HG03571 (cell line): ENCODE measurements around the gene TBC1D24.

Experiments used
- ATAC-seq: cut with Tn5 transposase; IDR thresholded peaks from one replicate; pipeline ENCODE4 v1.9.1; 2021; ENCODE audit not compliant: unreplicated experiment

TBC1D24 gene

DNA sequence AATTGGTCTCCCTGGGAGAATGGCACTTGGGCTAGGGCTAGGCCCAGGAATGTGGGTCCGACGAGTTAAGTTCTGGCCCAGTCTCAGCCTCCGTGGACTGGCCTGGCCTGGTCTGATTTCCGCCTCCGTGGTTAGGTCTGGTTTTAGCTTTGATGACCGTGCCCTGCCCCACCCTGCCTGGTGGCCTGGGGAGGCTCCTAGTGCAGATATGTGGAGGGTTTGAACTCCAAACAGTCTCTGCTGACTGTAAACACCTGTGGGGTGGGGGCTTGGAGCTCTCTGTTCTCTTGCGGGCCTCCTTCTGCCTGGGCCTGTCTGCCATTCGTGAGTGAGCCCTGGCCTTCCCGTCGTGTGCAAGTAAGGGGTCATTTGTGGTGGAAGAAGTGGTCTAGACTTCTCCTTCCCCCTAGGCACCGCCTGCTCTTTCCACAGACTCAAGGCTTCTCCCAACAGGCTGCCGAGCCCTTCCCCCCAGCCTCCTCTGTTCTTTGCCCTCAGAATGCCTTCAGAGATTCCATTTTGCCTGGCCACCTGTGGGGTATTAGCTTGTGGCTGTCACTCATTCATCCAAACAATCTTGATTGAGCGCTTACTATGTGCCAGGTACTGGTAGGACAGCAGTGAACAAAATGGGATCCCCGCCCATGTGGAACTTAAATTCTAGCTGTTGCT is 40.4 kb downstream of the TBC1D24 start:
- no peak for ATAC-seq

- ATAC-seq = no peak
Observed at GRCh38 chr16:2516391-2517240, 41.7 kb downstream of the TBC1D24 start.

GRCh38 chr16:2517954-2518605 is 43.2 kb downstream of the TBC1D24 start:
- ATAC-seq = no peak

- ATAC-seq = no peak
Observed at GRCh38 chr16:2518823-2519710, 44.1 kb downstream of the TBC1D24 start.

DNA sequence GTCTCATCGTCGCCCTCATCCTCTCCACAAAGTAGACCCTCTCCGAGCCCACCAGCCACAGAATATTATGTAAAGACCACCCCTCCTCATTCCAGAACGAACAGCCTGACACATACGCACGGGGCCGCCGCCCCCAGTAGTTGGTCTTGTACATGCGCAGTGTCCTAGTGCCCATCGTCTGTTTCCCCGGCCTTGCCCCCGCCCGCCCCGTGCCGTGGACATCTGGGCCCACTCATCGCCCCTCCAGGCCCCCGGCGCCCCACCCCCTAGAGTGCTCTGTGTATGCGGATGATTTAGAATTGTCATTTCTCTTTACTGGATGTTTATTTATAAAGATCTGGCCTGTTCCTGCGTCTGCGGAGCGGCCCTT is 44.8 kb downstream of the TBC1D24 start:
- ATAC-seq = no peak

DNA sequence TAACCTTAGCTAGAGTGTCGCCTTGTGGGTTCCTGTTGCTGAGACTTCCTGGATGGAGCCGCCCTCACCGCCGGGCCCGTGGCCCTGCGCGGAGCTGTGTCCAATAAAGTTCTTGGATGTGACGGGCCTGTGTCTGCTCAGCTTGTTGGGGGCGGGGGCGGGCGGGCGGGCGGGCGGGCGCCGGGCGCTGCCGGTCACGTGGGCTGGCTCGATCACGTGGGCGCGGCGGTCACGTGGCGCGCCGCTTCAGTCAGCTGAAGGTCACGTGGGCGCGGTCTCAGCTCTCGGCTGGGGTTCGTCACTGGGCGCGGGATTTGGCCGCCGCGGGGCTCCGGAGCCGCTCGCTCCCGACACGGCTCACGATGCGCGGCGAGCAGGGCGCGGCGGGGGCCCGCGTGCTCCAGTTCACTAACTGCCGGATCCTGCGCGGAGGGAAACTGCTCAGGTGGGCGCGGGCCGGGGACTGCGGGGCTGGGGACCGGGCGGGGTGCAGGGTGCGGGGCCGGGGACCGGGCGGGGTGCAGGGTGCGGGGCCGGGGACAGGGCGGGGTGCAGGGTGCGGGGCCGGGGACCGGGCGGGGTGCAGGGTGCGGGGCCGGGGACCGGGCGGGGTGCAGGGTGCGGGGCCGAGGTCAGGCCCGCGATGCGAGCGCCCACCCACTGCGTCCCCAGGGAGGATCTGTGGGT is 45.3 kb downstream of the TBC1D24 start, which contains the start of gene AMDHD2:
AMDHD2 (plus strand) TSS at position 275 of the 687 bp plus-strand sequence; CDS start at position 363, 88 bp downstream.
- no peak for ATAC-seq

DNA sequence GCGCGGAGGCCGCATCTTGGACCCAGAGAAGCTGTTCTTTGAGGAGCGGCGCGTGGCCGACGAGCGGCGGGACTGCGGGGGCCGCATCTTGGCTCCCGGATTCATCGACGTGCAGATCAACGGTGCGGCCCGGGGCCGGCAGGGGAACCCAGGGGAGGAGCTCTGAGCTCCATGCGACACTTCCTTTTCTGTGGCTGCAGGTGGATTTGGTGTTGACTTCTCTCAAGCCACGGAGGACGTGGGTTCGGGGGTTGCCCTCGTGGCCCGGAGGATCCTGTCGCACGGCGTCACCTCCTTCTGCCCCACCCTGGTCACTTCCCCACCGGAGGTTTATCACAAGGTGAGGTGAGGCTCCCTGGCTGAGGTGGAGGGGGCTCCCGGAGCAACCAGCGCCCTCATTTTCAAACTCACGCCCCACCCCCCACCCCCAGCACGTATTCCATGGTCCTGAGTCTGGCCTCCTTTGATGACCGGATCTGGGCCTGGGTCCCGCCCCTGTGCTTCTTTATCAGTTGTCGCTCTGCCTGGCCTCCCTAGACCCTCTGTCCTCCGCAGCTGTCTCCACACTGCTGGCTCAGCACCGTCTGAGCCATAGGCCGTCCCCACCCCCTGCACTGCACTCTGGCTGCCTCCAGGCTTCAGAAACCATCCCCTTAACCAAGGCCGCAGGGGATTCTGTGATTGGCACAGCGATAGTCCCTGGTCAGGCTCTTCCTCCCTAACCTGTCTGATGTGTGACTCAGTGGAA is 46.0 kb downstream of the TBC1D24 start:
- ATAC-seq = no peak

DNA sequence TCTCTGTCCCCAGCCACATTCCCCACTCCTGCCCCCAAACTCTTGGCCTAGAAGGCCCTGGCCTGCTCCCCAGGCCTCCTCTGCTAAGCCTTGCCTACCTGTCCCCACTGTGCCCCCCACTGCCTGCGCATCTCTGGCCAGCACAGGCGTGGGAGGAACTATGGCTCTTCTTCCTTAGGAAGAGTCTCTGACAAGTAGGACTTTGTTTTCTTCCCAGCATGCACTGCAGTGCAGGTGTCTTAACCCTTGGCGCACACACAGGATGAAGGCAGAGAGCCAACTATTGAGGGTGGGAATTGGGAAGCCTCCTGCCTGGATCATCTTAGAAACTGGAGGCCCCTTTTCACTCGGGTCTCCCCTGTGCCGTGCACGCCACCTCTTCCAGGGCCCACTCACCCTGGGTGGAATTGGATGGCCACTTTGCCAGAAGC is 48.9 kb downstream of the TBC1D24 start:
- ATAC-seq = no peak

DNA sequence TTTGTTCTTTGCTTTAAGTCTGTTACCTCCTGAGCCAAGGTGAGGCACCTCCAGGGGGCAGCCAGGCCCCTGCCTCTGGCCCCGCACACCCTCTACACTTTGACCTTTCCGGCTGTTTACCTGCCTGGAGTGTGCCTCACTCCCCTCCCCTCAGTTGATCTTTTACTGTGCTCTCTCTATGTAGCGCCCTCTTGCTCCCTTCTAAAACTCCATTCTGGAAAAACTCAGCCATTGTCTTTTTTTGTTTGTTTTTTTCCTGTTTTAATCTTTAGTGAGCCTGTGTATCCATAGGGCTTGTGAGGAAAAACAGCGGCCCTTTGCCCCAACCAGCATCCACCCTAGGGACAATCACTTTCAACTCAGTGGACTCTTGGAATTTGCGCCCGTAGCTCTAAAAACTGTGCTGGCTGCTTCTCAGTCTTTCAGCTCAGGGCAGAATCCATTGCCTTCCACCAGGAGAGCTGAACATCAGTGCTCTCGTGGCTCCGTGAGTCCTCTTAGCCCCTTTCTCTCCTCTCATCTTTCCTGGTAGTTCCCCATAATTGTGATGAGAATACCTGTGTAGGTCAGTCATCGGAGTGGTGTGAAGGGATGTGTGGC is 49.5 kb downstream of the TBC1D24 start:
- no peak for ATAC-seq

DNA sequence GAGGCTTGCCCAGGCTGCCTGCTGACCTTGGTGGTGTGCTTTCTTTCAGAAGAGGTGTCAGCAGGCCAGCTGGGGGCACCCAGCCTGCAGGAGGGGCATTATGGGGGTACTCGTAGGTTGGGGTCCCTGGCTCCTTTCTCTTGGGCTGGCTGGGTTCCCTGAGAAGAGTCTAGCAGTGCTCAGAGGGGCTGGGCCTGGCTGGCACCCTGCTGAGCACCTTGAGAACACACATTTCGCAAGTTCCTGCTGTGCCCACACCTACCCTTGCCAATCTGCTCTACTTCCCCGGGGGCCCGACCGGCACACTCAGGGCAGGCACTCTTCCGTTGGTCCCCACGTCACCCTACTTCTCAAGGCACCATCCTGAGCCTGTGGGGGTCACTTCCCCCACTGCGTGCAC is 51.2 kb downstream of the TBC1D24 start:
- no peak for ATAC-seq

DNA sequence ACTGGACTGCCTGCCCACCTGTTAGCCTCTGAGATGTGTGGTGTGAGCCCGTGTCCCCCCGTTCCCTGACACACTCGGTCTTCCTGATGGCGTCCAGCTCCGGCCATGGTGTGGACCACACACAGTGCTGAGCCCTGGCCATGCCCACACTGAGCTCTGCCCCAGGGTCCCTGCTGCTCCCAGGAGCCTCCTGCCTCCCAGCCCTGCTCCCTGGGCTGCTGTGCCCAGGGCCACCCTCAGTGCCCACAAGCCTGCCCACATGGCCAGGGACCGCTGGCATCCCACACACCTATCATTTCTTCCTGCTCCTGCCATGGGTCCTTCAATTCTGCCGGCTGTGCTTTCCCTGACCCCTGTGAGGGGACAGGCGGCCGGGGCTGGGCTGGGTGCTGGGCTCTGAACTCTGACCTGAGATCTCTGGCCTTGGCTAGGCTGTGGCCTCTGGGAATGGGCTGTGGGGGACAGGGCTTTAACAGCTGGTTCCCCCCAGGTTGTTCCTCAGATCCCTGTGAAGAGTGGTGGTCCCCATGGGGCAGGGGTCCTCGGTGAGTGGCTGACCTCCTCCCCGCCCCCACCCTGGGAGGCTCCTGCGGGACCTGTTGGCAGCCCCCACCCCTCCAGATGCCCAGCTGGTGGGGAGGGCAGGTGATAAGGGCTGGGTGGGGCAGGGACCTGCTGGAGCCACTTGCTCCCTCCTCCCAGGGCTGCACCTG is 52.3 kb downstream of the TBC1D24 start:
- no peak for ATAC-seq

- no peak for ATAC-seq
Observed at GRCh38 chr16:2527784-2528100, 52.8 kb downstream of the TBC1D24 start.

DNA sequence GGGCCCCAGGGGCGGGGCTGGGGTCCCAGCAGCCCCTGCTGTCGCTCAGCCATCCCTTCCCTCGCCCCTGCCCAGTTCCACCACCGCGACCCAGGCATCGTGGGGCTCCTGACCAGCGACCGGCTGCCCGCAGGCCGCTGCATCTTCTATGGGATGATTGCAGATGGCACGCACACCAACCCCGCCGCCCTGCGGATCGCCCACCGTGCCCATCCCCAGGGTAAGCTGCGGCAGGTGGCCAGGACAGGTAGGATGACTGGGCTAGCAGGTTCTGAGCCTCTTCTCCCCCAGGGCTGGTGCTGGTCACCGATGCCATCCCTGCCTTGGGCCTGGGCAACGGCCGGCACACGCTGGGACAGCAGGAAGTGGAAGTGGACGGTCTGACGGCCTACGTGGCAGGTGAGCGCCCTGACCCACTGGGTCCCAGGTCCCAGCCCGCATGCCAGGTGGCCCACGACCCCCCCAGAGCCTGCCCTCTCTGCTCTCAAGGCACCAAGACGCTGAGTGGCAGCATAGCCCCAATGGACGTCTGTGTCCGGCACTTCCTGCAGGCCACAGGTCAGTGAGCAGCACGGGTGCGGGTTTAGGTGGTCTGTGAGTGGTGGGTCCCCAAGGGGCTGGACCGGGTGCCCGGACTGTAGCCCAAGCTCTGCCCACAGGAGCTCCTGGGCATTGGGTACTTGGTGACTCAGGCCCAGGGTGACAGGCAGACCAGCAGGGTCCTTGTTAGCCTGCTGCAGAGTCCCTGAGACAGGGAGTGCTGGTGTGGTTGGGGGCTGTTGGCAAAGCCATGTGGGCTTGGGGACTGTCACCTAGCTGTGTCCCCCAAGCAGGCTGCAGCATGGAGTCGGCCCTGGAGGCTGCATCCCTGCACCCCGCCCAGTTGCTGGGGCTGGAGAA is 53.5 kb downstream of the TBC1D24 start:
- no peak for ATAC-seq

DNA sequence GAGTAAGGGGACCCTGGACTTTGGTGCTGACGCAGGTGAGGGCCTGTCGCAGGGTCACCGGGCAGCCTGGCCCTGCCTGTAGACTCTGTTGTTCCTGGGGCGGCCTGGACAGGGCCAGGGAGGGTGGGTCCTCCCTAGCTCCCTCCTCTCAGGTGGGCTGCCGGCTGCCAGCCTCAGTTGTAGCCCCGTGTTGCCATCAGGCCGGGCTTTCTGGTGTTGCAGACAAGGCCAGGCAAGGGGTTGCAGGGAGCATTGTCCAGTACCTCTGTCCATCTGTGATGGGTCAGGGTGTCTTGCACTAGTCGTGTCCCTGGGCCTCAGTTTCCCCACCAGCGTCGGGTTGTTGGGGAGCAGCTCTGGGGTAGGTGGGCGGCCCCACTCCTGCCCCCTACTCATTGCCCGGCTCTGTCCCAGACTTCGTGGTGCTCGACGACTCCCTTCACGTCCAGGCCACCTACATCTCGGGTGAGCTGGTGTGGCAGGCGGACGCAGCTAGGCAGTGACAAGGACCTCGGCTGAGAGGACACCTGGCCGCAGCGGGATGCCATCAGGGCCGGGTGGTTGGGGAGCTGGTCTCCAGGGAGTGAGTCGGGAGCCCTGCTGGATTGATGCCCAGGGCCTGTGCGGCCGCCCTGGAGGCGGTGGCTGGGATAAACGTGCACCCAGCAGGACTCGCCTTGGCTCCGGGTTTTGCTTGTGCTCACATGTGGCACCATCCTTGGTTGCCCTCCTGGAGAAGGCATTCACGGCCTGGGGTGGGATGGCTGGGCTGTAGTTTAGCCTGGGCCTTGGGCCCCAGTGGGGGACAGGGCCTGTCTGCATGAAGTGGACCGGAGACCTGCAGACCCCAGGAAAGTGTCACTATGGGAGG is 54.4 kb downstream of the TBC1D24 start:
- no peak for ATAC-seq

DNA sequence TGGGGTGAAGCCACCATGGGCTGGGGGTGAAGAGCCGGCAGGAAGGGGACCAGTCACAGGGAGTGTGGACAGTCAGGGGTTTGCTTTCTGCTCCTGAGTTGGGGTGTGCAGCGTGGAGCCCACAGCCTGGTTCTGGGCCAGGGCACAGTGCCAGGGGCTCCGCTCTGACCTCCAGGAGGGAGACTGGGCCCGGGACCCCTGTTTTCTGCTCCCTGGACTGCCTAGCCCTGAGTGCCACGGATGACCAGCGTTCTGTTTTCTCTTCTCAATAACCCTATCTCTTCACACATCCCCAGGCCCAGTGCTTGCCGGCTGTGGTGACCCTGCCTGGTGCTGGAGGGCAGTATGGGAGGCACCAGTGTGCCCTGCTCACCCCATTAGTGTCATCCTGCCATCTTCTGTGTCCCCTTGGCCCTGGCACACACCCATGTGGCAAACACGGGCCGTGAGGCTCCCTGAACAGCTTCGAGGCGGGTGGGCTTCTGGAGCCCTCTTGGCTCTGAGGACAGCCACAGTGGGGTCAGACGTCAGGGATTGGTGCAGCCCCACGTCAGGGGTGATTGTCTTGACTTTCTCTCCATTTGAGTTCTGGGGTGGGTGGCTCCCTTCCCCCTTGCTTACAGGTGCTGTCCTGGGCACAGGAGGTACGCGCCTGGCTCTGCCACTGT is 55.2 kb downstream of the TBC1D24 start:
- ATAC-seq = no peak

DNA sequence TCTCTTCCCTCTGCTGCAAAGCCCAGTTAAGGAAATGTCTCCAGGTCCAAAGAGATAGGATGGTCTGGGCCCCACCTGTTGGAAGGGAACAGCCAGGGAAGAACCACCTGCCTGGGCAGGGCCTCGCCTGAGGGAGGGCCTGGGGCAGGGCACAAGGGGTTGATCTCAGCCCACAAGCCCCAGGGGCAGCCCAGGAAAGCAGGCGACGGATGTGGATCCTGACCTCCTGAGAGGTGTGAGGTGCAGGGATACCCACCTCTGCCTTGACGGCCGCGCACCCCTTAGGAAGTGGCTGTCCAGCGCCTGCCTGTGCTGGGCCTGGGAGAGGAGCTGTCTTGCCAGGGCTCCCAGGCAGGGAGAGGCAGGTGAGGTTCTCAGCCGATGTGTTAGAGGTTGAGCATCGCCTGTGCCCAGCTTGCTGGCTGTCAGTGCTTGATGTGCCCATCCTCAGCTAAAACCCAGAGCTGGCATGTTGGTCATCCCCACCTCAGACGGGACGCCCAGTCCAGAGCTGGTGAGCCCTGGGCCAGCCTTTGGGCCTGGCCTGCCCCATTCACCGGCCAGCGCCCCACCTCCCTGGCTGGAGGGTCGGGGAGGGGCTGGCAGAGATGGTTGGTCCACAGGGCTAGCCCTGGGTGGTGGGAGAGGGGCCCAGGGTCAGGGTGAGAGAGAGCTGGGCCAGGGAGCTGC is 55.8 kb downstream of the TBC1D24 start:
- ATAC-seq = no peak
